GM12801 (cell line): ENCODE results near the gene FZR1.

Experiments used
- CTCF ChIP-seq: IDR thresholded peaks from one replicate; pipeline ENCODE4 v1.5.1; 2011; ENCODE audit warnings: control low read depth; ENCODE audit not compliant: insufficient read length; ENCODE audit errors: extremely low read depth

The FZR1 gene

GRCh38 chr19:3578390-3578789, 72.3 kb downstream of the FZR1 start:
- no peak for TF ChIP-seq CTCF

GRCh38 chr19:3580156-3580934, 74.2 kb downstream of the FZR1 start:
- TF ChIP-seq CTCF: no peak

GRCh38 chr19:3585301-3586126, 79.4 kb downstream of the FZR1 start, which contains the start of gene GIPC3:
TSS of gene GIPC3 (plus strand) at chr19:3585478. CDS start at chr19:3585598, 120 bp downstream.
- TF ChIP-seq CTCF: no peak

GRCh38 chr19:3586127-3586626, 80.1 kb downstream of the FZR1 start:
- TF ChIP-seq CTCF: no peak

- no peak for TF ChIP-seq CTCF
Observed at GRCh38 chr19:3586707-3587346, 80.7 kb downstream of the FZR1 start.
